ENCODE results near the gene EXD3. TPM values are rescaled to one million over a fixed set of nuclear protein-coding genes. Genes with fewer than 3 reads are reported as not detected.

Gene EXD3
- total and polyA plus RNA-seq, 5 donors, result 7.9 to 14.6 (median 12.6) TPM

DNA sequence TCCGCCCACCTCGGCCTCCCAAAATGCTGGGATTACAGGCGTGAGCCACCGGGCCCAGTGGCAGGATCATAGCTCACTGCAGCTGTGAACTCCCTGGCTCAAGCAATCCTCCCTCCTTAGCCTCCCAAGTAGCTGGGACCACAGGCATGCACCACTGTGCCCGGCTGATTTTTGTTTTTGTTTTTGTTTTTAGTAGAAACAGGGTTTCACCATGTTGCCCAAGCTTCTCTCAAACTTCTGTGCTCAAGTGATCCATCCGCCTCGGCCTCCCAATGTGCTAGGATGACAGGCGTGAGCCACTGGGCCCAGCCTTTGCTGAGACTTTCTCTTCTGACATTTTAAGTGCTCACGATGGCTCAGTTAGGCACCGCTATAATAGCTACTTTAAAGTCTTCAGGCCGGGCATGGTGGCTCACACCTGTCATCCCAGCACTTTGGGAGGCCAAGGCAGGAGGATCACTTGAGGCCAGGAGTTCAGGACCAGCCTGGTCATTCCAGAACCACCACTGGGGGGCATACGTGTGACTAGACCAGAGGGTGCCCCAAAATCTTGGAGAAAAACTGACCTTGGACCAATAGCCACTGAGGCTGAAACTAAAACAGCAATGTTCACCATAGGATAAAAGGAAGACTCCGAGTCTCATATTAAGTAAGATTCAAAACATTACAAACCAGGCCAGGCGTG, 21.3 kb upstream of the EXD3 start:
- DNase-seq (no peak), ATAC-seq (no peak)
- intact Hi-C loops (cut with DNase I), result no loop called here
- Histone ChIP-seq H3K4me3 (ENCODE audit: low read length) (no peak overlapping the region), H3K4me1 (ENCODE audit: control insufficient read depth, insufficient read depth, low read length) (no peaks in the 10 kb centered on the region), H3K27ac (ENCODE audit: low read length) (no peak overlapping the region), H3K27me3 (ENCODE audit: control insufficient read depth, insufficient read depth) (no peaks in the 10 kb centered on the region), H3K9me3 (ENCODE audit: control insufficient read depth, low read length) (no peaks in the 10 kb centered on the region)
- WGBS, result 86% methylated on average over 14 of the region's 14 CpGs

DNA sequence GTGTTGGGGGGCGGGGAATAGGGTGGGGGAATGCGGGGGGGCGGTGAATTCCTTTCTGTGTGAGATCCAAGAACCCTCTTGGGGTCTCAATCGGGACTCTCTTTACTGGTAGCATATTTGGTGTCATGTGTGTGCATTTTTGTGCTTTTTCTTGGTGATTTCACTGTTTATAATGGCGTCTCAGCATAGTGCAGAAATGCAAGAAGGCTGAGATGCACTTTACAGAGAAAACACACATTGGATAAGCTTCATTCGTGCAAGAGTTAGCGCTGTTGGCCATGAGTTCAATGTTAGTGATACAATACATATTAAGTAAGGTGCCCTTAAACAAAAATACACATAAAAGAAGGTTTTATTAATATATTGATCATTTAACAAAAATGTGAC, 19.0 kb upstream of the EXD3 start:
- DNase-seq (no peak), ATAC-seq (no peak)
- H3K27ac ChIP-seq (ENCODE audit: low read length), result no peak overlapping the region
- WGBS, result 18% methylated on average over 7 of the region's 7 CpGs
- intact Hi-C loops (cut with DNase I), result no loop called here
- no peaks in the 10 kb centered on the region for H3K27me3 ChIP-seq (ENCODE audit: control insufficient read depth, insufficient read depth)
- no peaks in the 10 kb centered on the region for H3K4me1 ChIP-seq (ENCODE audit: control insufficient read depth, insufficient read depth, low read length)
- peak overlapping the region; percentile 51 for H3K4me3 ChIP-seq (ENCODE audit: low read length)
- no peaks in the 10 kb centered on the region for H3K9me3 ChIP-seq (ENCODE audit: control insufficient read depth, low read length)

DNA sequence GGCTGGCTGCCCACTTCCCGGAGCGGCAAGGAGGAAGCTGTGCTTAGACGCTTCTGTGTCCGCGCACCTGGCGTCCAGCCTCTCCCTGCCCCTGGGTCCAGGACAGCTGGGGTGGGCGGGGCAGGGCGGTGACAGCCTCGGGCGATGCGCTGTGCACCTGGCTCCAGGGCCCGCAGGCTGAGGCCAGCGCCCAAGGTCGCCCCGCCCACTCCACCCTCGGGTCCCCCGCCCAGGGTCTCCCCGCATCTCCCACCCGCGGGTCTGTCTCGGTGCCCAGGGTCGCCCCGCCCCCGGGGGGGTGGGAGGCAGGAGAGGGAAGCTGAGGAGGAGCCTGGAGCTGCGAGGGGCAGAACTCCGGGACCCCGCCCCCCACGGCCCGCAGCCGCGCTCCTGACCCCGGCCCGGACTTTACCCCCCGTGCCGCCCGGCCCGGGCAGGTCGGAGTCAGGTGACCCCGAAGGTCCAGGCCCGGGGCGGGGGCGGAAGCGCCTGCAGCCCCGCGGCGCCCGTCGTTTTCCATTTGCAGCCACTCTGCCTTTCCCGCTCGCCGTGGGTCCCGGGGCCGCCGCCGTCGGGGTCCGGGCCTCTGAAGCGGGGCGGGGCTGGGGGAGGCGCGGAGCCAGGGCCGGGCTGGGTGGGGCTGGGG, 18.4 kb upstream of the EXD3 start, which contains the start of gene ENTPD8:
ENTPD8 (minus strand) TSS at position 69 of the 646 bp plus-strand sequence. CDS start 3,072 bp downstream, outside the sequence.
- Histone ChIP-seq H3K4me1 (ENCODE audit: control insufficient read depth, insufficient read depth, low read length) (no peaks in the 10 kb centered on the region), H3K9me3 (ENCODE audit: control insufficient read depth, low read length) (no peaks in the 10 kb centered on the region), H3K4me3 (ENCODE audit: low read length) (peak within 1 kb of the TSS; percentile 51), H3K27me3 (ENCODE audit: control insufficient read depth, insufficient read depth) (no peaks in the 10 kb centered on the region), H3K27ac (ENCODE audit: low read length) (no peak within 1 kb of the TSS)
- DNase-seq (peak; percentile 30 to 69 (median 65)), ATAC-seq (peak; percentile 20 to 32)
- WGBS, result 1% methylated on average over 62 of the region's 62 CpGs
- intact Hi-C loops (cut with DNase I), result no loop called here

DNA sequence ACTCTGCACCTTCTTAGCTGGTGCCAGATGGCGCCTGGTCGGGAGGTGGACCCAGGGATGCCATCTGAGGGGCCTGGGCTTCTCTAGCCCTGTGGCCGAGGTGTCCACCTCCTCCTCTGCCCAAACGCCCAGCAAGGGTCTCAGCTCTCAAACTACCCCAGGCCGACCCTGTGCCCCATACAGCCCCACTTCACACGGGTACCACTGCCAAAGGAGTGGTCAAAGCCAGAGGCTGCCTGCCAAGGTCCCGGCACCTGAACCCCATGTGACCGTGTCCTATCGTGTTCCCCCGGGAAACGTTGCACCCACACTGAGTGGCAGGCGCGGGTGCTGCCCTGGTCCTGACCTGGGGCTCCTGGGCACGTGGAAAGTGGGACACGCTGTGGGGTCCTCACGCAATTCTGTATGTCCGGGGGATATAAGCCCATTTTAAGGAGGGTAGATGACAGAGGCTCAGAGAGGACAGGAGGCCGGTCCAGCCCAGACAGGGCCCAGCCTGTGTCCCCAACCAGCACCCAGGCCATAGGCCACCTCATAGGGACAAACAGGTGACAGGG, 16.3 kb upstream of the EXD3 start:
- no peaks in the 10 kb centered on the region for H3K4me1 ChIP-seq (ENCODE audit: control insufficient read depth, insufficient read depth, low read length)
- no peaks in the 10 kb centered on the region for H3K9me3 ChIP-seq (ENCODE audit: control insufficient read depth, low read length)
- no peaks in the 10 kb centered on the region for H3K27me3 ChIP-seq (ENCODE audit: control insufficient read depth, insufficient read depth)
- H3K4me3 ChIP-seq (ENCODE audit: low read length), result no peak overlapping the region
- DNase-seq, result peak; percentile 9 to 41 (median 34)
- no peak overlapping the region for H3K27ac ChIP-seq (ENCODE audit: low read length)
- ATAC-seq, result no peak
- WGBS, result 69% methylated on average over 18 of the region's 18 CpGs
- intact Hi-C loops (cut with DNase I), result no loop called here

DNA sequence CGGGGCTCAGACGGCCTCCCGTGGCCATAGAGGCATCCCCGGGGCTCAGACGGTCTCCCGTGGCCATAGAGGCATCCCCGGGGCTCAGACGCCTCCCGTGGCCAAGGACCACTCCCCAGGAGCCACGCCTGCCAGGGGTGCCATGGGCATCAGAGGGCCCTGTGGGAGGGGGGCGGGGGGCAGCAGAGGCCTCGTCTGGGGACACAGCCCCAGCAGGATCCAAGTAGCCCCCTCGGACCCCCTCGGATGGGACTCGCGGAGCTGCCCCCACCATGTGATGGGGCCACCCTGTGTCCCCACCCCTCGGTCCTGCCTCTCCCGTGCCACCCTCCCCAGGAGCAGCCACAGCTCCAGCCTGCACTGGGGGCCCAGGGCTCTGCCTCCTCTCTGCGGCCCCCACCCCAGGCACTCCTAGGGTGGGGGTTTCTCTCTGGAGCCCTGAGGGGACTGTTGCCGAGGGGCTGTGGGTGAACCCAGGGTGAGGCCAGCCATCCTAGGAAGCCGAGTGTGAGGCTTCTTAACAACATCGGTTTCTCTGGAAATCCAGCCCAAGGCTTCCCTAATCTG, 15.7 kb upstream of the EXD3 start:
- Histone ChIP-seq H3K27me3 (ENCODE audit: control insufficient read depth, insufficient read depth) (no peaks in the 10 kb centered on the region), H3K4me1 (ENCODE audit: control insufficient read depth, insufficient read depth, low read length) (no peaks in the 10 kb centered on the region), H3K27ac (ENCODE audit: low read length) (no peak overlapping the region), H3K4me3 (ENCODE audit: low read length) (no peak overlapping the region), H3K9me3 (ENCODE audit: control insufficient read depth, low read length) (no peaks in the 10 kb centered on the region)
- DNase-seq (peak; percentile 10 to 58 (median 32)), ATAC-seq (no peak)
- intact Hi-C loops (cut with DNase I), result no loop called here
- WGBS, result 83% methylated on average over 22 of the region's 22 CpGs

DNA sequence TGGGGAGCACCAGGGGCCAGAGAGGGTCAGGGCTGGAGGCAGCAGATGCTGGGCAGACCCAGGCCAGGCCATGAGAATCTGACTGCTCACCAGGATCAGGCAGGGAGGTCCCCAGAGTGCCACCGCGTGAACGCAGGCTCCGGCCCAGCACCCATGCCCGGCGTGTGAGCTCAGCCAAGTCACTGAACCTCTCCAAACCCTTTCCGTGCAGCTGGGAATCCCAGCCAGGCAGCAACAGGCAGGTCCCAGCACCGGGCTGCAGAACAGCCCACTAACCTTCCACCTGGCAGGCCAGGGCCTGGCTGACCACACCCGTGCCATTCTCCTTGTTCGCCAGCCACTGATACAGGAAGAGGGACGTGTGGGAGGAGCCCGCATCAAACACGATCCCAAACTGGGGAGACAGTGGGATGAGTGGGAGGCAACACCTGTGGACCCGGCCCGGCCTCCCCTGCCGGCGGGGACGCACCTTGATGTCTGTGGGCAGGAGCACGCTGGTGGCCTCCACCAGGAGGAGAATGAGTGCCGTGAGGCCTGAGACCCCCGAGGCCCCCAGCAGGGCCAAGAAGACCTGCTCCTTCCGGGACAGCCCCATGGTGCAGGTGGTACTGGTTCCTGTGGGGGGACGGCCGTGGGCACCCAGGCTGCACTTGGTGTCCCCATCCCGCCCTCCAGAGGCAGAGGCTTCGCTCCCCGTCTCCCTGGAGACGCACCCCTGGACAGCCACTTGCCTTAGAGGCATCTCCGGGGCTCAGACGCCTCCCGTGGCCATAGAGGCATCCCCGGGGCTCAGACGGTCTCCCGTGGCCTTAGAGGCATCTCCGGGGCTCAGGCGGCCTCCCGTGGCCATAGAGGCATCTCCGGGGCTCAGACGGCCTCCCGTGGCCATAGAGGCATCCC, 15.0 kb upstream of the EXD3 start:
- 81% methylated on average over 40 of the region's 40 CpGs for WGBS
- H3K9me3 ChIP-seq (ENCODE audit: control insufficient read depth, low read length), result no peaks in the 10 kb centered on the region
- H3K4me1 ChIP-seq (ENCODE audit: control insufficient read depth, insufficient read depth, low read length), result no peaks in the 10 kb centered on the region
- intact Hi-C loops (cut with DNase I), result no loop called here
- H3K4me3 ChIP-seq (ENCODE audit: low read length), result no peak overlapping the region
- DNase-seq (peak in 2 of 3 donors; percentile 42 to 53), ATAC-seq (no peak)
- H3K27me3 ChIP-seq (ENCODE audit: control insufficient read depth, insufficient read depth), result no peaks in the 10 kb centered on the region
- H3K27ac ChIP-seq (ENCODE audit: low read length), result no peak overlapping the region

DNA sequence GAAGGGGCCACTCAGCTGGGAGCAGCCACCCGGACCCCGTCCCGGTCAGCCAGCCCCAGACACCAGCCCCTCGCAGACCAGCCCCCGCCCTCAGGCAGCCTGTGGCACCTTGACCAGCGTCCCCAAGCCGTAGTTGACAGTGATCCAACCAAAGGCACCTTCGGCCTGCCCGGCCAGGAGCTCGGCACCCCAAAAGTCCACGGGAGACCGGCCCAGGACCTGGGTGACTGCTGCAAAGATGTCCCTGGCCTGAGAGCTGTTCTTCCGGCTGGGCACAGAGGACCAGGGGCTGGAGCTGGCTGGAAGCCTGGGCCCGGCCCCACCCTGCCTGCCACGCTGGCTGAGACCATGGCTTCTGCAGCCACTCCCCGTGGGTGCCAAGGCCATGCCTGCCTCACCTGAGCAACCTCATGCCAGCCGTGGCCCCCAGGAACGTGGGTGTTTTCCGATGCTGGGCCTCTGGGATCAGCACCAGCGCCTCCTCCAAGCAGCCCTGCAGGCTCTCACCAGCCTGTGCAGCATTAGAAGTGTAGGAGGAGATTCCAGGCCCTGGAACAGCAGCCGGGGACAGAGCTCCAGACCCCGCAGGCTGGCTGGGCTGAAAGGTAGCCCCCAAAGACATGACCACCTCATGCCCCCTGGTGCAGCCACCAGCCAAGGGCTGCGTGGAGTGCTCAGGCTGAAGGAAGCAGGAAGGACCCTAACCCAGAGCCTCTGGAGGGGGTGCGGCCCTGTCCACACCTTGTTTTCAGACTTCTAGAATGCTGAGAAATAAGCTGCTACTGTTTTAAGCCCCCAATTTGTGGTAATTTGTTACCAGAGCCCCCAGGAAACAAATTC, 14.0 kb upstream of the EXD3 start:
- 80% methylated on average over 24 of the region's 24 CpGs for WGBS
- Histone ChIP-seq H3K4me1 (ENCODE audit: control insufficient read depth, insufficient read depth, low read length) (no peaks in the 10 kb centered on the region), H3K27ac (ENCODE audit: low read length) (no peak overlapping the region), H3K4me3 (ENCODE audit: low read length) (no peak overlapping the region), H3K9me3 (ENCODE audit: control insufficient read depth, low read length) (no peaks in the 10 kb centered on the region), H3K27me3 (ENCODE audit: control insufficient read depth, insufficient read depth) (no peaks in the 10 kb centered on the region)
- ATAC-seq, result no peak
- intact Hi-C loops (cut with DNase I), result no loop called here
- DNase-seq, result peak; percentile 13 to 58 (median 39)

DNA sequence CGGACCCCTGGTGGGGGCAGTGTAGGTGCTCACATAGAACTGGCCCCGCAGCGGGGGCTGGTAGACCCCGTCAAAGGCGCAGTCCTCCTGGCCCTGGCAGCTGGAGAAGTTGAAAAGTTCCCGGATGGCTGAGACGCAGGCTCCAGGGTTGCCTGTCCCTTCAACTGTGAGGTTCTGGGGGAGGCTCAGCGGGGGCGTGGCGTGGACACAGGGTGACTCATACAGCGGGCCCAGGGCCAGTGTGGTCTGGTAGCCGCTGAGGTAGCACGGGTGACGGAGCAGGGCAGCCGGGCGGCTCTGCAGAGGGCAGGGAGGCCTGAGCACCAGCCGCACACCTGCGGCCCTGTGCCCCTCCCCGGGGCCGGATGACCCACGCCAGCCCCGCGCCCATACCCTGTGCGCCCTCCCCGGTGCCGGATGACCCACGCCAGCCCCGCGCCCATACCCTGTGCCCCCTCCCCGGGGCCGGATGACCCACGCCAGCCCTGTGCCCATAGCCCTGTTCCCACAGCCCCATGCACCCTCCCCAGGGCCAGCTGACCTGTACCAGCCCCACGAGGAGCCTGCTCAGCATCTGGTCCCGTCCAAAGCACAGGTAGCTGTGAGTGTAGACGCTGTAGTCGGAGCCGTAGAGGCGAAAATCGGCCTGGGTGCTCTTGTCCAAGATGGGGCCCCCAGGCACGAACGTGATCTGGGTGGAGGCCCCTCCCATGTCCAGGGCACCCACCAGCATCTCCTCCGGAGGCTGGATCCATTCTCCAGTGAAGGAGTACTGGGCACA, 13.2 kb upstream of the EXD3 start:
- H3K4me1 ChIP-seq (ENCODE audit: control insufficient read depth, insufficient read depth, low read length), result no peaks in the 10 kb centered on the region
- H3K9me3 ChIP-seq (ENCODE audit: control insufficient read depth, low read length), result no peaks in the 10 kb centered on the region
- 74% methylated on average over 42 of the region's 42 CpGs for whole genome bisulfite sequencing
- H3K27ac ChIP-seq (ENCODE audit: low read length), result no peak overlapping the region
- DNase-seq (peak; percentile 71 to 84 (median 83)), ATAC-seq (peak; percentile 36 to 66)
- H3K4me3 ChIP-seq (ENCODE audit: low read length), result no peak overlapping the region
- intact Hi-C loops (cut with DNase I), result no loop called here
- no peaks in the 10 kb centered on the region for H3K27me3 ChIP-seq (ENCODE audit: control insufficient read depth, insufficient read depth)

DNA sequence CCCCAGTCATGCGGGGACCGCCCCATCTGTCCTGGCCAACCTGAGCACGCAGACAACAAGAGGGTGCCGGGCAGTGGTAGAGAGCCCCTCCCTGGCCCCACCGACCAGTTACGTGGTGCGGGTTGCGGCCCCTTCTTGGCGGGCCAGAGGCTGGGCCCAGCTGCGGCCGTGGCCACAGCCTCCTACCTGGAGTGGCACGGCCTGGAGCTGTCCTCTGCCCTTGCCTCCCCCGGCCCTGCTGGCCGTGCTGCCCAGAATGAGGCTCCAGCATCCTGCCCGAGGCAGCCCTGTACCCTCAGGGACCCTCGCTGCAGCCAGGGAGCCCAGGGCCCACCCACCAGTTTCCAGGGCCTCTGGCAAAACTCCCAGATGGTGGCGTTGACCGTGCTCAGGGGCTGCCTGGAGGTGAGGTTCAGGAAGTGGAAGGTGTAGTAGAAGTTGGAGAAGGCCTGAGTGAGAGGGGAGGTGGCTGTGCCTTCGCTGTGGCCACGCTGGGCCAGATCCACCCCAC, 12.5 kb upstream of the EXD3 start:
- 76% methylated on average over 20 of the region's 20 CpGs for WGBS
- no peak overlapping the region for H3K27ac ChIP-seq (ENCODE audit: low read length)
- no peaks in the 10 kb centered on the region for H3K9me3 ChIP-seq (ENCODE audit: control insufficient read depth, low read length)
- H3K27me3 ChIP-seq (ENCODE audit: control insufficient read depth, insufficient read depth), result no peaks in the 10 kb centered on the region
- ATAC-seq (no peak), DNase-seq (peak in 2 of 3 donors; percentile 12 to 43)
- no peak overlapping the region for H3K4me3 ChIP-seq (ENCODE audit: low read length)
- intact Hi-C loops (cut with DNase I), result no loop called here
- H3K4me1 ChIP-seq (ENCODE audit: control insufficient read depth, insufficient read depth, low read length), result no peaks in the 10 kb centered on the region

Data from right cardiac atrium (tissue), 5 donors.